ENCODE data around the gene PAWR.

DNA sequence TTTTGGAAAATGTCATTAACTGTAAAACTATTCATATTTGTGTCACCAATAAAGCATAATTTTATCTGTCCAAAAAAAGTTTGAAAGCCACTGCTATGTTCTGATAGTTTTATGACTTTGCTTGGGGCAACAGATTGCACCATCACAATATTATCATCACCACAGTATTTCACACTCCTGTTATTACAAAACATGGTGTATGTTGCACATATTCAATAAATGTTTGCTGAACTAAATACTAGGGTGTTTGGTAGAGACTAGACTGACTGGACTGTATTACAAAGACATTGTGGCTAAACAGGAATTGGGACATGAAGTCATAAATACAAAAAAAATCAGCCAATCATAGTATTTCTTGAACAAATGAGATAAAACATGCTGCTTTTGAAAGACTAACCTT is 55.1 kb downstream of the PAWR start:
- TF ChIP-seq POLR2A (IDR thresholded peaks at IDR 0.05; ENCODE audit: low read depth, low read length) (no peak), POLR2AphosphoS5 (IDR thresholded peaks at IDR 0.05; ENCODE audit: low read depth, low read length) (no peak), TAF1 (IDR thresholded peaks at IDR 0.05; ENCODE audit: low read depth, low read length) (no peak), POU2F2 (IDR thresholded peaks at IDR 0.05; ENCODE audit: low read depth, low read length) (no peak)
